BJ (cell line): ENCODE results near the gene TLX3. TPM values are rescaled to one million over a fixed set of nuclear protein-coding genes. Genes with fewer than 3 reads are reported as not detected.
A peak's percentile ranks its signal among the peaks of the same experiment; 100 is the strongest.

ENCODE experiments used
- CTCF ChIA-PET: fragments of 350-600 bp; formaldehyde crosslinking; extraction: SDS; loops from one replicate; lab custom pipeline; 2021; ENCODE audit warnings: antibody characterized with exemption, inconsistent platforms; lab: Yijun Ruan, JAX
- POLR2A ChIA-PET: fragments of 300-600 bp; sonication (Branson Sonifier 250); formaldehyde crosslinking; extraction: SDS; loops from one replicate; lab custom pipeline; 2021; ENCODE audit warnings: antibody characterized with exemption; lab: Charles Lee
- DNase-seq: peaks from one replicate; pipeline ENCODE4 v3.0.0-alpha.2; 2011; ENCODE audit warnings: low read depth
- H3K27me3 ChIP-seq: 2 replicates; pipeline ENCODE4 v1.6.0; 2011; ENCODE audit warnings: low read length; ENCODE audit not compliant: control insufficient read depth, insufficient read depth
- H3K36me3 ChIP-seq: 2 replicates; pipeline ENCODE4 v1.5.1; 2011; ENCODE audit warnings: low read length; ENCODE audit not compliant: control insufficient read depth, insufficient read depth
- H3K4me3 ChIP-seq: 2 replicates; pipeline ENCODE4 v1.5.1; 2011; ENCODE audit warnings: low read depth, mild to moderate bottlenecking, control low read depth, low read length
- CTCF ChIP-seq: IDR thresholded peaks from 2 replicates; pipeline ENCODE4 v1.5.1; 2011; ENCODE audit warnings: low read depth, mild to moderate bottlenecking, control low read depth, inconsistent platforms, low read length, moderate library complexity; ENCODE audit not compliant: insufficient read depth
- polyA plus RNA-seq: library from polyadenylated mRNA; depleted of rRNA; stranded (reverse); fragments of >200 nt; gene quantifications from 2 replicates; pipeline ENCODE4 v1.2.3, GENCODE V29; 2011

TLX3 gene
- polyA plus RNA-seq, 1 experiment, result not detected

GRCh38 chr5:171268700-171269620, 40.1 kb upstream of the TLX3 start:
- H3K27me3 ChIP-seq, result no peaks in the 10 kb centered on the region
- DNase-seq, result no peak
- H3K4me3 ChIP-seq, result no peak overlapping the region
- no peaks in the 10 kb centered on the region for H3K36me3 ChIP-seq
- TF ChIP-seq CTCF, result no peak
- POLR2A ChIA-PET, result interaction anchor here (0.5 kb wide), 1 partner anchor 414 kb away, joined by 3 read pairs; no protein-coding TSS in a partner anchor
- CTCF ChIA-PET, result no interaction called here

- no peak for TF ChIP-seq CTCF
- H3K4me3 ChIP-seq, result no peak overlapping the region
- H3K27me3 ChIP-seq, result no peaks in the 10 kb centered on the region
- POLR2A ChIA-PET, result interaction anchor here (0.6 kb wide), 1 partner anchor 1714 kb away, joined by 3 read pairs; no protein-coding TSS in a partner anchor
- DNase-seq, result peak; percentile 89
- H3K36me3 ChIP-seq, result no peaks in the 10 kb centered on the region
- CTCF ChIA-PET, result no interaction called here
Measured at GRCh38 chr5:171269717-171270116, 39.3 kb upstream of the TLX3 start.

GRCh38 chr5:171270136-171270535, 38.9 kb upstream of the TLX3 start:
- TF ChIP-seq CTCF, result no peak
- DNase-seq, result no peak
- ChIA-PET CTCF (no interaction called here), POLR2A (interaction anchor here (0.6 kb wide), 1 partner anchor 1715 kb away, joined by 3 read pairs; no protein-coding TSS in a partner anchor)
- H3K4me3 ChIP-seq, result no peak overlapping the region
- no peaks in the 10 kb centered on the region for H3K27me3 ChIP-seq
- no peaks in the 10 kb centered on the region for H3K36me3 ChIP-seq

- POLR2A ChIA-PET, result no interaction called here
- CTCF ChIA-PET, result interaction anchor here (1.1 to 1.6 kb wide), 3 partner anchors 13 to 64 kb away, joined by 3 to 4 read pairs (median 3); no protein-coding TSS in a partner anchor
- TF ChIP-seq CTCF, result no peak
- no peak overlapping the region for H3K4me3 ChIP-seq
- no peak for DNase-seq
- H3K36me3 ChIP-seq, result no peaks in the 10 kb centered on the region
- H3K27me3 ChIP-seq, result no peaks in the 10 kb centered on the region
Measured at GRCh38 chr5:171271798-171272197, 37.2 kb upstream of the TLX3 start.

GRCh38 chr5:171272996-171273970, 35.8 kb upstream of the TLX3 start:
- POLR2A ChIA-PET, result no interaction called here
- no peak overlapping the region for H3K4me3 ChIP-seq
- no peaks in the 10 kb centered on the region for H3K36me3 ChIP-seq
- peak; percentile 64 for TF ChIP-seq CTCF
- CTCF ChIA-PET, result interaction anchor here (0.5 to 1.7 kb wide), 10 partner anchors 9 to 104 kb away, joined by 3 to 7 read pairs (median 3); no protein-coding TSS in a partner anchor
- H3K27me3 ChIP-seq, result no peaks in the 10 kb centered on the region
- DNase-seq, result no peak
